MG63 (cell line): Measurements from ENCODE around the gene IFNA5. TPM values are rescaled to one million over a fixed set of nuclear protein-coding genes. Genes with fewer than 3 reads are reported as not detected.

Experiments used
- DNase-seq: peaks from one replicate; pipeline ENCODE4 v3.0.0-alpha.2; 2020
- H3K27me3 ChIP-seq: fragments of 250-450 bp; sonication (Bioruptor Pico); 2 replicates; pipeline ENCODE4 v1.5.1; 2020; ENCODE audit warnings: mild to moderate bottlenecking, moderate library complexity
- H3K36me3 ChIP-seq: fragments of 250-450 bp; sonication (Bioruptor Pico); 2 replicates; pipeline ENCODE4 v1.5.1; 2020; ENCODE audit warnings: mild to moderate bottlenecking, moderate library complexity
- H3K4me3 ChIP-seq: fragments of 250-450 bp; sonication (Bioruptor Pico); 2 replicates; pipeline ENCODE4 v1.5.1; 2020; ENCODE audit warnings: mild to moderate bottlenecking, moderate library complexity
- H3K9me3 ChIP-seq: fragments of 250-450 bp; sonication (Bioruptor Pico); 2 replicates; pipeline ENCODE4 v1.5.1; 2020; ENCODE audit warnings: mild to moderate bottlenecking, moderate library complexity
- total RNA-seq: library from RNA; depleted of rRNA; stranded (reverse); fragments of >200 nt; shearing (Covaris generic); gene quantifications from 2 replicates; pipeline ENCODE4 v1.2.3, GENCODE V29; 2014; ENCODE audit warnings: low replicate concordance

The IFNA5 gene
- total RNA-seq, 1 experiment from 2014 or later: not detected

- Histone ChIP-seq H3K9me3 (no peaks in the 10 kb centered on the region), H3K27me3 (peaks cover 11% of the 10 kb centered on the region), H3K36me3 (peaks cover 4% of the 10 kb centered on the region), H3K4me3 (no peak overlapping the region)
- peak; percentile 58 for DNase-seq
Measured at GRCh38 chr9:21316032-21316842, 11.1 kb upstream of the IFNA5 start.

- no peaks in the 10 kb centered on the region for H3K9me3 ChIP-seq
- DNase-seq: no peak
- peaks cover 18% of the 10 kb centered on the region for H3K27me3 ChIP-seq
- no peaks in the 10 kb centered on the region for H3K36me3 ChIP-seq
- H3K4me3 ChIP-seq: no peak overlapping the region
Measured at GRCh38 chr9:21314152-21314551, 9.0 kb upstream of the IFNA5 start.

DNA sequence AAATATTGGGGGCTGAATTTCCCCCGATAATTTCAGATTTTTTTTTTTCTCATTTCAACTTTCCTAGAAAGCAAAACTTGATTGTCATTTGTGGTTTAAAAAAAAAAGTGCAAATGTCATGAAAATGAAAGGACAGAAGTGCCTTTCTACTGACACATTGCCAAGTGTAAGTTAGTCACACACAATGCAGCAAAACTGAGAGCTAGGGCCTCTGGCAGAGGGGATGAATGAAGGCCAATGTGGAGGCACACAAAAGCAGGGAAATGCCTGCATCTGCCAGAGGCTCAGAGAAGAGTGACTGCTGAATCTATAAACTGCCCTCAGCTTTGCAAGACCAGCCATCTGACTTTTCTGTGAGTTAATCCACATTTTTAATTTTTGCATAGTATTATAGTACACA lies 6.8 kb upstream of the IFNA5 start:
- H3K4me3 ChIP-seq: no peak overlapping the region
- no peaks in the 10 kb centered on the region for H3K36me3 ChIP-seq
- no peaks in the 10 kb centered on the region for H3K9me3 ChIP-seq
- H3K27me3 ChIP-seq: peaks cover 40% of the 10 kb centered on the region
- peak; percentile 52 for DNase-seq

- H3K9me3 ChIP-seq: peaks cover 6% of the 10 kb centered on the region; the same call in 1 of the 2 replicates
- H3K27me3 ChIP-seq: peaks cover 70% of the 10 kb centered on the region
- DNase-seq: no peak
- no peak overlapping the region for H3K4me3 ChIP-seq
- no peaks in the 10 kb centered on the region for H3K36me3 ChIP-seq
Measured at GRCh38 chr9:21295992-21296391, 9.1 kb downstream of the IFNA5 start.

DNA sequence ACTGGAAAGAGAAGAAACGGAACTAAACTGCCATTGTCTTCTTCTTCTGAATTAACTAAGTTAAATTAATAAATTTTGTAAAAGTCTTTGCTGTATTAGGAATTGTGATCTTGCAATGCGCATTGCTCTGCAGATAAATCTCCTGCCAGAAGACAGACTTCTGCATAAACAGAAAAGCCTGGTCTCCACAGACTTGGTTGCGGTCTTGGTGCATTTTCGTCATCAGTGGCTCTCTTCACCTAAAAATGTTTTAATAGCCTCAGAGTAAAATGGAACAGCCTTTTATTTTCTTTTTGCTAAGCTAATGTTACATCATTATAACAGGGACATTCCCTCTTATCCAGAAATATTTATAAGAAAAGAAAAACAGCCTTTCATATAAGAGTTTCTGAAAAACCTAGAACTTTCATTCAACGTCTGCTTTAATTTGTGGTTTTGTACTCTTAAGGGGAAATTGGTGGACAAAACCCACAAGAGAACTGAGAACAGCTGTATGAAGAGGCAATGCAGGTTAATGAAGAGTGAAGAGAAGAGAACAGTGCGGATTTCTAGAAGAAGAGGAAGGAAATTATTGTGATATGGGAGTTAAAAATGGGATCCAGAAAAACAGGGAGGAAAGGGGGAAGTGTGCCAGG lies 10.1 kb downstream of the IFNA5 start:
- H3K9me3 ChIP-seq: peaks cover 6% of the 10 kb centered on the region; the same call in 1 of the 2 replicates
- H3K4me3 ChIP-seq: no peak overlapping the region
- H3K36me3 ChIP-seq: no peaks in the 10 kb centered on the region
- no peak for DNase-seq
- H3K27me3 ChIP-seq: peaks cover 70% of the 10 kb centered on the region

GRCh38 chr9:21294364-21294774 lies 10.7 kb downstream of the IFNA5 start:
- Histone ChIP-seq H3K36me3 (no peaks in the 10 kb centered on the region), H3K9me3 (peaks cover 4% of the 10 kb centered on the region; the same call in 1 of the 2 replicates), H3K4me3 (no peak overlapping the region), H3K27me3 (peaks cover 72% of the 10 kb centered on the region)
- peak; percentile 80 for DNase-seq

- Histone ChIP-seq H3K4me3 (no peak overlapping the region), H3K9me3 (no peaks in the 10 kb centered on the region), H3K36me3 (no peaks in the 10 kb centered on the region), H3K27me3 (peaks cover 87% of the 10 kb centered on the region)
- DNase-seq: no peak
Measured at GRCh38 chr9:21289848-21290247, 15.3 kb downstream of the IFNA5 start.

GRCh38 chr9:21287280-21287679 lies 17.8 kb downstream of the IFNA5 start:
- peaks cover 81% of the 10 kb centered on the region for H3K27me3 ChIP-seq
- H3K4me3 ChIP-seq: no peak overlapping the region
- DNase-seq: no peak
- H3K9me3 ChIP-seq: no peaks in the 10 kb centered on the region
- H3K36me3 ChIP-seq: no peaks in the 10 kb centered on the region

- Histone ChIP-seq H3K4me3 (no peak overlapping the region), H3K27me3 (peaks cover 82% of the 10 kb centered on the region)
- no peak for DNase-seq
Measured at GRCh38 chr9:21286659-21287058, 18.5 kb downstream of the IFNA5 start.

DNA sequence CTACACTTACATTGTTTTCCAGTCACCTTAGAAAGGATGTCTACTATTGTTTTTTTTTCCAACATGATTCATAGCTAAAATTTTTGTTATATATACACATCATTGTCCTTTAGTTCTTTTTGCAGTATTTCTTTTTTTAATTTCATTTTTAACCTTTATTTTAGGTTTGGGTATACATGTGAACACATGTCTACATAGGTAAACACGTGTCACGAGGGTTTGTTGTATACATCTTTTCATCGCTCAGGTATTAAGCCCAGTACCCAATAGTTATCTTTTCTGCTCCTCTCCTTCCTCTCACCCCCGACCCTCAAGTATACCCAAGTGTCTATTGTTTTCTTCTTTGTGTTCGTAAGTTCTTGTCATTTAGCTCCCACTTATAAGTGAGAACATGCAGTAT lies 19.0 kb downstream of the IFNA5 start:
- H3K36me3 ChIP-seq: no peaks in the 10 kb centered on the region
- DNase-seq: no peak
- H3K27me3 ChIP-seq: peaks cover 83% of the 10 kb centered on the region
- no peaks in the 10 kb centered on the region for H3K9me3 ChIP-seq
- no peak overlapping the region for H3K4me3 ChIP-seq

More at GRCh38 chr9:21286659-21287058, 18.5 kb downstream of the IFNA5 start:
- H3K36me3 ChIP-seq: no peaks in the 10 kb centered on the region
- no peaks in the 10 kb centered on the region for H3K9me3 ChIP-seq

- Histone ChIP-seq H3K27me3 (peaks cover 81% of the 10 kb centered on the region), H3K4me3 (no peak overlapping the region), H3K9me3 (no peaks in the 10 kb centered on the region), H3K36me3 (no peaks in the 10 kb centered on the region)
- DNase-seq: no peak
Measured at GRCh38 chr9:21281275-21281674, 23.8 kb downstream of the IFNA5 start.

DNA sequence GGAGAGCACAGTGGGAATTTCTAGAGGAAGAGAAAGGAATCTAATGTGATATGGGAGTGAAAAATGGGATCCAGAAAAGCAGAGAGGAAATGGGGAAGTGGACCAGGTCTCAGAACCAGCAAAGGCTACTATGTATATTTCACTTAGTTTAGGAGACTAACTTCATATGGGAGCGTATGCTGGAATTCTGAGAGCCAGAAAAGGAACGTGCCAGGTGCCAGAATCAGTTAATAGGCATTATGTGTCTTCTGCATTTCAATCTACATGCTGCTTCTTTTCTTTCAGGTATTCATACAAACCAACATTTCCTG lies 36.8 kb downstream of the IFNA5 start:
- Histone ChIP-seq H3K27me3 (peaks cover 92% of the 10 kb centered on the region), H3K9me3 (peaks cover 11% of the 10 kb centered on the region; the same call in 1 of the 2 replicates), H3K4me3 (no peak overlapping the region), H3K36me3 (no peaks in the 10 kb centered on the region)
- no peak for DNase-seq

- no peaks in the 10 kb centered on the region for H3K36me3 ChIP-seq
- no peak overlapping the region for H3K4me3 ChIP-seq
- peaks cover 9% of the 10 kb centered on the region; the same call in 1 of the 2 replicates for H3K9me3 ChIP-seq
- no peak for DNase-seq
- peaks cover 91% of the 10 kb centered on the region for H3K27me3 ChIP-seq
Measured at GRCh38 chr9:21267485-21268346, 37.4 kb downstream of the IFNA5 start.

DNA sequence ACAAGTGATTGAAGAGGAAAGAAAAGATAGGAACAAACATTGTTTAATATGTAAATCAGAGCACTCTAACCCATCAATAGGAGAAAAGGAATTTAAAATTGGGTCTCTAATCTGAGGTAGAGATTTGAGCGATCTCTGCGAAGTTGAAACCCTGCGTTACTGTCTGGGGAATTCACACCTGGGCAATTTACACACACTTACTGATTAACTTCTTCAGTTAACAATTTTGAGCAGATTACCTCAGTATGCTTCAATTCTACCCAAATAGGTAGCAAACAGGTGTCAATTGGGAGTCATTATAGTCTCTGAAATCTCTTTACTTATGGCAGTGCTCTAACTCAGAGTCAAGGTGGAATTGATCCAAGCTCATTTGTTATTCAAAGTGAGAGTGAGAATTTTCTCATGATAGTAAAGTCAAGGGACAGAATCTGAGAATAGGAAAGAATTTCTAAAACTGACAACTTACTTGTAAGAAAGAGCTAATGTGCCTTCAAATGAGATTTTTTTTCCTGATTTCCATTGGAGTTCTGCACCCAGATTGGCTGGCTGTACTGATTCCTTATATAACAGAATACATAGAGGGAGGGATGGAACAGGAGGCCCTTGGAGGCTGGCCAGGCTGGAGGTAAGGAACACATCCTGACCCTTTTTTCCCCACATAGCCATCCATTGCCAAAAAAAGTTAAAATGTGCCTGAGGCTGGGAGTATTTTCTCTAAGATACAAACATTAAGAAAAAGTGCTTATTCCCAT lies 38.2 kb downstream of the IFNA5 start:
- peaks cover 96% of the 10 kb centered on the region for H3K27me3 ChIP-seq

GRCh38 chr9:21265421-21266189 lies 39.5 kb downstream of the IFNA5 start:
- peak; percentile 53 for DNase-seq
- H3K9me3 ChIP-seq: 0 out of 2 replicates have a peak, but pooled peaks cover 2% of the 10 kb centered on the region
- H3K27me3 ChIP-seq: peaks cover 96% of the 10 kb centered on the region
- H3K4me3 ChIP-seq: no peak overlapping the region
- no peaks in the 10 kb centered on the region for H3K36me3 ChIP-seq

More for the DNA sequence above, 38.2 kb downstream of the IFNA5 start:
- no peak overlapping the region for H3K4me3 ChIP-seq
- H3K9me3 ChIP-seq: peaks cover 9% of the 10 kb centered on the region; the same call in 1 of the 2 replicates
- no peak for DNase-seq
- no peaks in the 10 kb centered on the region for H3K36me3 ChIP-seq
